Adrenal gland (tissue), 12 donors: Measurements from ENCODE around the gene RELL2. TPM values are rescaled to one million over a fixed set of nuclear protein-coding genes. Genes with fewer than 3 reads are reported as not detected.

Source experiments
- DNase-seq, 7 donors: peaks; one replicate each; pipeline ENCODE4 v3.0.0-alpha.2; 2019 to 2020
- H3K27ac ChIP-seq, 5 donors: fragments of 200-600 bp; sonication (generic) in 4 of 5; 1 replicate in 3 of 5; 2 replicates in 2 of 5; pipeline versions ENCODE4 v1.5.1 to v1.8.0; 2016 to 2020; ENCODE audit warnings: mild to moderate bottlenecking in 1 of 5
- H3K27me3 ChIP-seq: fragments of 200-600 bp; 2 replicates; pipeline ENCODE4 v1.8.0; 2021
- H3K36me3 ChIP-seq, 2 donors: fragments of 200-600 bp; replicated peaks in 1 of 2; 1 replicate in 1 of 2; 2 replicates in 1 of 2; pipeline versions ENCODE4 v1.5.1 to v1.8.0; 2018 to 2022
- H3K4me1 ChIP-seq, 2 donors: fragments of 200-600 bp; replicated peaks in 1 of 2; 1 replicate in 1 of 2; 2 replicates in 1 of 2; pipeline versions ENCODE4 v1.5.1 to v1.8.0; 2018 to 2021
- H3K4me3 ChIP-seq, 4 donors: fragments of 200-600 bp; sonication (generic) in 3 of 4; one replicate each; pipeline ENCODE4 v1.5.1; 2016 to 2018
- H3K9me3 ChIP-seq, 3 donors: fragments of 200-600 bp; sonication (generic) in 1 of 3; replicated peaks in 1 of 3; 1 replicate in 2 of 3; 2 replicates in 1 of 3; pipeline versions ENCODE4 v1.5.1 to v1.8.0; 2016 to 2021
- POLR2A ChIP-seq, 2 donors: fragments of 450-650 bp; IDR thresholded peaks; one replicate each; pipeline ENCODE4 v1.6.1; 2017; ENCODE audit warnings: antibody characterized with exemption in 2 of 2, mild to moderate bottlenecking in 2 of 2, moderate library complexity in 1 of 2
- WGBS, 4 donors: extraction: QIAGEN DNeasy Blood & Tissue Kit in 2 of 4; methylation state at CpG; one replicate each; pipeline versions ENCODE4 v1.1.5 to v1.1.7; 2013 to 2017; 5-methylcytosine and 5-hydroxymethylcytosine counted together
- intact Hi-C, 2 donors: fragments of 100-400 bp; cut with DNase I; formaldehyde crosslinking; loops; one replicate each; pipeline versions ENCODE4 v1.14.1 to v1.15.0; 2022 to 2023
- polyA plus RNA-seq, 3 donors: library from polyadenylated mRNA; stranded (reverse); fragments of 200-250 nt in 2 of 3; fragments of 350-450 nt in 1 of 3; fragmentation: Illumina TruSeq in 1 of 3; extraction: RNeasy Lipid Tissue Mini Kit (QIAGEN cat#74804) in 1 of 3; gene quantifications; one replicate each; pipeline ENCODE4 v1.2.3, GENCODE V29; 2013 to 2014
- total RNA-seq, 9 donors: library from RNA; depleted of rRNA in 4 of 9; stranded (reverse); fragments of >200 nt in 4 of 9; fragments of 120-200 nt in 1 of 9; fragmentation: NEBNext Ultra II Directional in 1 of 9; extraction: Animal tissue kit (Norgen Biotek cat#: 25700) in 1 of 9; gene quantifications; one replicate each; pipeline versions ENCODE4 v1.1.0 to v1.2.4, GENCODE V29; 2013 to 2023
- TF ChIP-seq, protein P1 (sequence below), 6 experiments: fragments of 450-650 bp in 4 of 6; fragments of 200-600 bp in 2 of 6; sonication (generic) in 1 of 6; IDR thresholded peaks; 1 replicate in 5 of 6; 2 replicates in 1 of 6; pipeline versions ENCODE4 v1.5.1 to v1.8.0; 2016 to 2021; ENCODE audit warnings: antibody characterized with exemption in 6 of 6, mild to moderate bottlenecking in 2 of 6, moderate library complexity in 1 of 6
- donor health status: healthy with polysubstance abuse.
- donor health status: Bipolar disorder and iron deficiency.
- donor health status: DM: yes; HTN: yes; CAD: no.
- donor health status: DM: no; HTN: no; CAD: no.
- donor health status: DM: no; HTN: no; CAD: no.
- donor health status: DM: yes; HTN: yes; CAD: no.

Gene RELL2
- total and polyA plus RNA-seq, 12 donors: 2.3 to 37.6 (median 7.7) TPM

GRCh38 chr5:141623186-141623585 is 13.6 kb upstream of the RELL2 start:
- Histone ChIP-seq H3K9me3 (no peaks in the 10 kb centered on the region), H3K4me1 (peaks cover 0 to 12% of the 10 kb centered on the region in 2 donors), H3K27me3 (no peaks in the 10 kb centered on the region), H3K27ac (peak overlapping the region in 1 of 5 donors; percentile 36), H3K36me3 (peaks cover 0 to 79% of the 10 kb centered on the region in 2 donors), H3K4me3 (no peak overlapping the region)
- no peak for DNase-seq
- TF ChIP-seq POLR2A (IDR thresholded peaks at IDR 0.05): no peak
- TF ChIP-seq, protein P1, sequence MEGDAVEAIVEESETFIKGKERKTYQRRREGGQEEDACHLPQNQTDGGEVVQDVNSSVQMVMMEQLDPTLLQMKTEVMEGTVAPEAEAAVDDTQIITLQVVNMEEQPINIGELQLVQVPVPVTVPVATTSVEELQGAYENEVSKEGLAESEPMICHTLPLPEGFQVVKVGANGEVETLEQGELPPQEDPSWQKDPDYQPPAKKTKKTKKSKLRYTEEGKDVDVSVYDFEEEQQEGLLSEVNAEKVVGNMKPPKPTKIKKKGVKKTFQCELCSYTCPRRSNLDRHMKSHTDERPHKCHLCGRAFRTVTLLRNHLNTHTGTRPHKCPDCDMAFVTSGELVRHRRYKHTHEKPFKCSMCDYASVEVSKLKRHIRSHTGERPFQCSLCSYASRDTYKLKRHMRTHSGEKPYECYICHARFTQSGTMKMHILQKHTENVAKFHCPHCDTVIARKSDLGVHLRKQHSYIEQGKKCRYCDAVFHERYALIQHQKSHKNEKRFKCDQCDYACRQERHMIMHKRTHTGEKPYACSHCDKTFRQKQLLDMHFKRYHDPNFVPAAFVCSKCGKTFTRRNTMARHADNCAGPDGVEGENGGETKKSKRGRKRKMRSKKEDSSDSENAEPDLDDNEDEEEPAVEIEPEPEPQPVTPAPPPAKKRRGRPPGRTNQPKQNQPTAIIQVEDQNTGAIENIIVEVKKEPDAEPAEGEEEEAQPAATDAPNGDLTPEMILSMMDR (IDR thresholded peaks at IDR 0.05): no peak
- intact Hi-C loops: loop anchor here (5.0 kb wide), 1 partner anchor 36 kb away; no protein-coding TSS in a partner anchor

- H3K4me3 ChIP-seq: no peak overlapping the region
- intact Hi-C loops: loop anchor here (5.0 kb wide), 1 partner anchor 36 kb away; no protein-coding TSS in a partner anchor
- H3K27ac ChIP-seq: no peak overlapping the region
- H3K4me1 ChIP-seq: peaks cover 0 to 12% of the 10 kb centered on the region in 2 donors
- no peaks in the 10 kb centered on the region for H3K9me3 ChIP-seq
- DNase-seq: no peak
- no peak for TF ChIP-seq POLR2A (IDR thresholded peaks at IDR 0.05)
- TF ChIP-seq, protein P1 (IDR thresholded peaks at IDR 0.05): no peak
- no peaks in the 10 kb centered on the region for H3K27me3 ChIP-seq
- peaks cover 0 to 83% of the 10 kb centered on the region in 2 donors for H3K36me3 ChIP-seq
- WGBS, 4 donors: 68 to 86% (median 72%) methylated on average over 5 of the region's 5 CpGs
Observed at GRCh38 chr5:141623611-141624010, 13.2 kb upstream of the RELL2 start.

GRCh38 chr5:141628175-141628788 is 8.5 kb upstream of the RELL2 start:
- Histone ChIP-seq H3K9me3 (no peaks in the 10 kb centered on the region), H3K36me3 (peaks cover 0 to 65% of the 10 kb centered on the region in 2 donors), H3K27me3 (no peaks in the 10 kb centered on the region), H3K4me1 (peaks cover 26 to 47% of the 10 kb centered on the region in 2 donors), H3K4me3 (no peak overlapping the region), H3K27ac (peak overlapping the region in 1 of 5 donors; percentile 16)
- no peak for DNase-seq
- intact Hi-C loops: no loop called here
- TF ChIP-seq POLR2A (IDR thresholded peaks at IDR 0.05): no peak
- TF ChIP-seq, protein P1 (IDR thresholded peaks at IDR 0.05): no peak
- WGBS, 4 donors: 94 to 96% (median 95%) methylated on average over 6 of the region's 6 CpGs

DNA sequence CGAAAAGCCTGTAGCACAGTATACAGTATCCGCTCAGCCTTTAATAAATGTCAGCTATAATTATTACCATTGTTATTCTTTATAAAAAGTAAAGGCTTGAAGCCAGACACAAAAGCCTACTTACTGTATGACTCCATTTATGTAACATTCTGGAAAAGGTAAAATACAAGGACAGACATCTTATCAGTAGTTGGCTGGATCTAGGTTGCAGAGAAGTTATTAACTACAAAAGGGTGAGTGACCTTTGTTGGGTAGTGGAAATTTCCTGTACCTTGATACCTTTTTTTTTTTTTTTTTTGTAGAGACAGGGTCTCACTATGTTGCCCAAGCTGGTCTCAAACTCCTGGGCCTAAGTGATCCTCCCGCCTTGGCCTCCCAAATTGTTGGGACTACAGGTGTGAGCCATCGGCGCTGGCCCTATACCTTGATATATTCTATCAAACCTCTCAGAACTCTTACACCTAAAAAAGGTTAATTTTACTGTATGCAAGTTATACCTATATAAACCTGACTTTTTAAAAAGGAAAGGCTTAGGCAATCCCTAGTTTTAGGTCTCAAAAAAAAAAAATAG is 6.1 kb upstream of the RELL2 start:
- intact Hi-C loops: no loop called here
- no peak for TF ChIP-seq POLR2A (IDR thresholded peaks at IDR 0.05)
- TF ChIP-seq, protein P1 (IDR thresholded peaks at IDR 0.05): no peak
- Histone ChIP-seq H3K27me3 (no peaks in the 10 kb centered on the region), H3K36me3 (peaks cover 0 to 42% of the 10 kb centered on the region in 2 donors), H3K4me1 (peaks cover 34 to 68% of the 10 kb centered on the region in 2 donors), H3K4me3 (no peak overlapping the region), H3K9me3 (no peaks in the 10 kb centered on the region), H3K27ac (peak overlapping the region in 3 of 5 donors; percentile 19 to 57 (median 21))
- no peak for DNase-seq
- WGBS, 4 donors: 78 to 81% (median 79%) methylated on average over 5 of the region's 5 CpGs
